ENCODE measurements around the gene ZBTB38.
A peak's percentile ranks its signal among the peaks of the same experiment; 100 is the strongest.

ZBTB38 gene

GRCh38 chr3:141405591-141405990 lies 37.3 kb downstream of the ZBTB38 start:
- no peak for DNase-seq (ENCODE audit: low read depth)
- H3K4me3 ChIP-seq (ENCODE audit: low read length): no peak overlapping the region
- no peak for TF ChIP-seq CTCF (IDR thresholded peaks at IDR 0.05; ENCODE audit: insufficient read depth, low read depth, low read length, missing control alignments)

GRCh38 chr3:141406265-141406664 lies 38.0 kb downstream of the ZBTB38 start:
- no peak for DNase-seq (ENCODE audit: low read depth)
- H3K4me3 ChIP-seq (ENCODE audit: low read length): no peak overlapping the region
- TF ChIP-seq CTCF (IDR thresholded peaks at IDR 0.05; ENCODE audit: insufficient read depth, low read depth, low read length, missing control alignments): no peak

GRCh38 chr3:141407047-141407446 lies 38.7 kb downstream of the ZBTB38 start:
- no peak overlapping the region for H3K4me3 ChIP-seq (ENCODE audit: low read length)
- peak; percentile 95 for DNase-seq (ENCODE audit: low read depth)
- TF ChIP-seq CTCF (IDR thresholded peaks at IDR 0.05; ENCODE audit: insufficient read depth, low read depth, low read length, missing control alignments): no peak

- no peak overlapping the region for H3K4me3 ChIP-seq (ENCODE audit: low read length)
- no peak for TF ChIP-seq CTCF (IDR thresholded peaks at IDR 0.05; ENCODE audit: insufficient read depth, low read depth, low read length, missing control alignments)
- DNase-seq (ENCODE audit: low read depth): no peak
These were observed 39.5 kb downstream of the ZBTB38 start for GRCh38 chr3:141407825-141408224.

GRCh38 chr3:141408596-141408995 lies 40.3 kb downstream of the ZBTB38 start:
- no peak for TF ChIP-seq CTCF (IDR thresholded peaks at IDR 0.05; ENCODE audit: insufficient read depth, low read depth, low read length, missing control alignments)
- no peak for DNase-seq (ENCODE audit: low read depth)
- no peak overlapping the region for H3K4me3 ChIP-seq (ENCODE audit: low read length)

- DNase-seq (ENCODE audit: low read depth): no peak
- no peak for TF ChIP-seq CTCF (IDR thresholded peaks at IDR 0.05; ENCODE audit: insufficient read depth, low read depth, low read length, missing control alignments)
- H3K4me3 ChIP-seq (ENCODE audit: low read length): no peak overlapping the region
These were observed 41.6 kb downstream of the ZBTB38 start for GRCh38 chr3:141409940-141410241.

- TF ChIP-seq CTCF (IDR thresholded peaks at IDR 0.05; ENCODE audit: insufficient read depth, low read depth, low read length, missing control alignments): no peak
- DNase-seq (ENCODE audit: low read depth): no peak
- H3K4me3 ChIP-seq (ENCODE audit: low read length): no peak overlapping the region
These were observed 42.1 kb downstream of the ZBTB38 start for GRCh38 chr3:141410408-141410807.
